GM12892 (cell line): ENCODE results near the gene PDILT.
"Not testable (repeated sequence)": the region's sequence is repeated elsewhere in the genome, so short reads cannot be mapped to it uniquely, and the experiment has no call there.

ENCODE experiments used
- DNase-seq: peaks from one replicate; pipeline ENCODE4 v3.0.0; 2011; ENCODE audit not compliant: insufficient read length
- FAIRE-seq: peaks from 2 replicates; lab custom pipeline; 2011; peaks lifted over from hg19 to GRCh38; lab: Jason Lieb, UNC
- POLR2A ChIP-seq: IDR thresholded peaks from 2 replicates; pipeline ENCODE4 v1.6.1; 2011; ENCODE audit warnings: low read depth, low read length, control low read depth
- POLR2AphosphoS5 ChIP-seq: IDR thresholded peaks from 2 replicates; pipeline ENCODE4 v1.6.1; 2011; ENCODE audit warnings: low read depth, low read length, control low read depth
- TAF1 ChIP-seq: IDR thresholded peaks from 2 replicates; pipeline ENCODE4 v1.6.1; 2011; ENCODE audit warnings: low read depth, mild to moderate bottlenecking, control low read depth, low read length, borderline replicate concordance

PDILT gene

DNA sequence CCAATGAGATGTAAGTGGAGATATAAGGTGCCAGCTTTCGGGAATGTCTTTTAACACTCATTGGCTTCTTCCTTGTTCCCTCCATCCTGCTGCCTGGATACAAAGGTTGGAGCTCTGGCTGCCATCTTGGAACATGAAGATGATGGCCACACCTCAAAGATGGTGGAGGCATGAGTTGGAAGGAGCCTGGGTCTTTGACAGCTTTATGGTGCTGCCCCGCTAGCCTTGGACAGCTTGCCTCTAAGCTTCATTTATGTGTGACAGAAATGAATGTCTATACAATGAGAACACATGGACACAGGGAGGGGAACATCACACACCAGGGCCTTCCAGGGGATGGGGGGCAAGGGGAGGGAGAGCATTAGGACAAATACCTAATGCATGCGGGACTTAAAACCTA lies 90.8 kb downstream of the PDILT start:
- DNase-seq (no peak), FAIRE-seq (no peak)
- TF ChIP-seq TAF1, result no peak
- TF ChIP-seq POLR2A, result no peak
- TF ChIP-seq POLR2AphosphoS5, result no peak

DNA sequence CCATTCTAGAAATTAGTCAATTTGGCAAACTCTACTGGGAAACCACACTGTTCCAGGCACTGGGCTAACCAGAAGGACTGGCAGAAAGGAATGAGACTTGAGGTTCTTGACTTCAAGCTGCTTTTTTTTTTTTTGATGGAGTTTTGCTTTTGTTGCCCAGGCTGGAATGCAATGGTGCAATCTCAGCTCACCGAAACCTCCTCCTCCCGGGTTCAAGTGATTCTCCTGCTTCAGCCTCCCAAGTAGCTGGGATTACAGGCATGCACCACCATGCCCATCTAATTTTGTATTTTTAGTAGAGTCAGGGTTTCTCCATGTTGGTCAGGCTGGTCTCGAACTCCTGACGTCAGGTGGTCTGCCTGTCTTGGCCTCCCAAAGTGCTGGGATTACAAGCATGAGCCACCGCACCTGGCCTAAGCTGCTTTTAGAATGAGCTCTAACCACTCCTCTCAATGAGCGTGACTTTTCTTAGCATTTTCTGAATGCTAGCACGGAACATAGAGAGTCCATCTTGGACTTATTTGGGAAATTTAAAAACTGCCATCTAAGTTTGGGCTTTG lies 91.9 kb downstream of the PDILT start:
- DNase-seq, FAIRE-seq: not testable (repeated sequence)

DNA sequence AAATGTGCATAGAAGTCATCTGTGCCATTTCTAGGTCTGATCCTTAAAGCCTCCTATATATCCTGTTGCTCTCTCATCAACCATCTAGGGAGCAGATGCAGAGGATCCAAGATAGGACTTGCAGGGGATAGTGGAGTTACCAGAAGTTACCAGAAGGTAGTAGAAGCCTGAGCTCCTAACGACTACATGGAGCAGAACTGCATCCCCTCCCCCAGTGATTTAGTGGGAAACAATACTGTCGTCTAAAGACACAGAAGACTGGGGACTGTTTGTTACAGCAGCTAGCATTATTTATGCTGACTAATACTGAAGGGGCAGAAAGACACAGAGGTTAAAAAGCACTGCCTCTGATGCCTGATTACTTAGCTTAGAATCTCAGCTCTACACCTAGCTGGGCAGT lies 93.0 kb downstream of the PDILT start:
- TF ChIP-seq POLR2AphosphoS5 (no peak), TAF1 (no peak), POLR2A (no peak)
- FAIRE-seq (no peak), DNase-seq (no peak)

DNA sequence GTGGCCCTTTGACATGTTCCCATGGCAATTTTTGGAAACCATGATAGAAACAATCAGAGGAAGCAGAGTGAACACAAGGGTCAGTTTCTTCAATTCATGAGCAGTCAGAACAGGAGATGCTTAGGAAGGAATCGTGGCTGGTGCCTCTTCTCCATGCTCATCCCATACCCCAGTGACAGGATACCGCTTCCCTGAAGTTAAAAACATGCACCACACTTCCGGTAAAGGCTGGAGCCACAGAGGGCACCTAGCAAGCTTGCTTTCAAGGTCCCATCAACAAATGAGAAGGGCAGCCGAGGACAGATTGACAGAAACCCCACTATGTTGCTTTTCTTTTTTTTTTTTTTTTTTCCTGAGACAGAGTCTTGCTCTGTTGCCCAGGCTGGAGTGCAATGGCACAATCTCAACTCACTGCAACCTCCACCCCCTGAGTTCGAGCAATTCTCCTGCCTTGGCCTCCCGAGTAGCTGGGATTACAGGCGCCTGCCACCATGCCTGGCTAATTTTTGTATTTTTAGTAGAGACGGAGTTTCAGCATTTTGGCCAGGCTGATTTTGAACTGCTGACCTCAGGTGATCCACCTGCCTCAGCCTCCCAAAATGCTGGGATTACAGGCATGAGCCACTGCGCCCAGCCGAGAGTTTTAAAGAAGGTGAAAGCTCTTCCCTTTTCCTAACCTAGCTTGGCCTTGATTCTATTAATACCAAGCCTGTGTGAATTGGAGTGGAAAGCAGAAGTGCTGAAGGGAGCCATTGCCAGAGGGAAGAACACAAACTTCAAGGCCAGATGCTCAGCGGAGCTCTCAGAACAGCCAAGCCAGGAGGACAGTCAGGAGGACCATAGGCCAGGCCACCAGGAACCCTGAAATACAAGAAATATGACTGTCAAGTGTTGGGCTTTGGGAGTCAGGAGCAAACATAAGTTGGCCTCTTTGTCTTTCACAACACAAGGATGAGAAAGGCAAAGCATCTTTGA lies 93.8 kb downstream of the PDILT start:
- DNase-seq (no peak), FAIRE-seq (no peak)

DNA sequence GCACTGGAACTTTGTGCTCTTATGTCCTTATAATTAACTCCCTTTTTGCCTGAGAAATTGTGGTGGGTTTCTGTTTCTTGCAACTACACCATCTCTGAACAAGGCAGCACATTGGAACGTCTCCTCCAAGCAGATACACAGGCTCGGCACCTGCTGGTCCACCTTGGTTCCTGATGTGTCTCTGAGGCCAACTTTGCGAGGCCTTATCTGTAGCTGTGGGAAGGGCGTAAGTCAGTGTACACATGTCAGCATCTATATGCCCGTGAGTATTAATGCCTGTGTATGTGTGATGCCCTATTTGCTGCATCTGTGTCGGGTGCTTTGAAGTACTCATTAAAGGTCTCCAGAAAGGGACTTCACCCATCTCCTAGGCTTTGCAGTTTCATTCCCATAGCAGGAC lies 94.8 kb downstream of the PDILT start:
- no peak for FAIRE-seq
- no peak for TF ChIP-seq POLR2A
- no peak for TF ChIP-seq TAF1
- no peak for TF ChIP-seq POLR2AphosphoS5
- no peak for DNase-seq

More for the DNA sequence above, 93.8 kb downstream of the PDILT start:
- TF ChIP-seq POLR2AphosphoS5 (no peak), POLR2A (no peak)
